HG02885 (cell line): ENCODE measurements around the gene H2BK1.

Experiments
- ATAC-seq: cut with Tn5 transposase; IDR thresholded peaks from one replicate; pipeline ENCODE4 v1.9.1; 2021; ENCODE audit warnings: mild to moderate bottlenecking; ENCODE audit not compliant: unreplicated experiment, poor library complexity

Gene H2BK1

GRCh38 chr7:151207804-151208203, 2.5 kb downstream of the H2BK1 start:
- ATAC-seq = no peak

GRCh38 chr7:151207315-151207714, 3.0 kb downstream of the H2BK1 start:
- ATAC-seq = no peak

GRCh38 chr7:151206914-151207313, 3.4 kb downstream of the H2BK1 start:
- no peak for ATAC-seq

DNA sequence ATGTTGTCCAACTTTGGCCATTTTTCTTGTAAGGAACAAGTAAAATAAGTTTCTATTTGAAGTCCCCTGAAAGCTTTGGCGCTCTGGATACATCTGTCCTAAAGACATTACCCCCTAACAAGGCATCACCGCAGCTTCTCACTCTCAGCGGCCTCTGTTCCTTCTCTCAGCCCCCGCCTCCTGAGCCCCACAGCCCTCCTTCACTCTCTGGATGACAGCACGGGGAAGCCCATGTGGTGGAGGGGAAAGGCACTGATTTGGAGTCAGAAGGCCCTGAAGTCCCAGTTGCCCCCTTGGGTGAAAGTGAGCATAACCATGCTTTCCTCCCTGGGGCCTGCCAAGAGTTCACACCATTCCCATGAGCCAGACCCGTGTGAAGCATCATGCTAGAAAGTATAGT, 4.6 kb downstream of the H2BK1 start:
- ATAC-seq = no peak

DNA sequence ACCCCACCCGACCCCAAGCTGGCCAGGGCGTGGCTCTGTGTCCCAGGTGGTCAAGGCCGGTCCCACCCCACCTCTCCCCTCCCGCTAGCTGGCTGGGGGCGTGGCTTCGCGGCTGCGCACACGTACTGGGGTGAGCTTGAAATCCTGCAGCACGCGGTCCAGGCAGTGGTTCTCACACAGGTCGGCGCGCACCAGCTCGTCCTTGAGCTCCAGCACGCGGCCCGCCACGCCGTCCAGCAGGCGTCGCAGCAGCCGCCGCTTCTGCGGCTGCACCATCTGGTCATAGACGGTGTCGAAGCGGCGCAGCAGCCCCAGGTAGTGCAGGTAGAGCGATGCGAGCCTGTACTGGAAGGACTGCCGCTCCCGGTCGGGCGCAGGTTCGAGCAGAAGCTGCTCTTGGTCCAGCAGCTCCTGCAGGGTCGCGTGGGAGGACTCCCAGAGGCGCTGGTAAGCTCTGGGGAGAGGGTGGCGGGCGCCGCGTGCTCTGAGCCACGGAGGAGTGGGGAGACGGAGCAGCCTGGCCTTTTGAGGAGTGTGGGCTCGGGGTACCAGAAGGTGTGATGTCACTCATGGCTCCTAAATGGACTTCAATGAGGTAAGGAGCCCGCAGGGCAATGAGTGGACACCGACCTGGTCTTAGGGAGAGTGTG, 5.8 kb downstream of the H2BK1 start:
- ATAC-seq = no peak

DNA sequence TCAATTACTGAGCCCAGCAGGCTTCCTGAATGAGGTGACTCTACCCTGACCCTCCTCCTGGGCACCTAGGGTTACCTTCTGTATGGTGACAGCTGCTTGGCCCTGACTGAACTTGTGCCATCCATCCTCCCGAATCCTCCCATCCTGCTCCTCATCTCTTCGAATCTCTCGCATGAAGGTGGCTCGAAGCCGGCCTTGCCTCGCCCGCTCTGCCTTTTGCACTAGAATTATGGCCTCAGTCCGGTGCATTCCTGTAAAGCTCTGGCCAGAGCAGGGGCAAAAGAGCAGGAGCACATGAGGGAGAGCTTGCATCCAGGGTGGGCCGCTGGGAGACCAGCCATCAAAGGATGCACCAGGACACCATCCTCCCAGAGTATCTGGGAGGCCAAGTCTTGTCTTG, 7.5 kb downstream of the H2BK1 start:
- ATAC-seq = no peak

DNA sequence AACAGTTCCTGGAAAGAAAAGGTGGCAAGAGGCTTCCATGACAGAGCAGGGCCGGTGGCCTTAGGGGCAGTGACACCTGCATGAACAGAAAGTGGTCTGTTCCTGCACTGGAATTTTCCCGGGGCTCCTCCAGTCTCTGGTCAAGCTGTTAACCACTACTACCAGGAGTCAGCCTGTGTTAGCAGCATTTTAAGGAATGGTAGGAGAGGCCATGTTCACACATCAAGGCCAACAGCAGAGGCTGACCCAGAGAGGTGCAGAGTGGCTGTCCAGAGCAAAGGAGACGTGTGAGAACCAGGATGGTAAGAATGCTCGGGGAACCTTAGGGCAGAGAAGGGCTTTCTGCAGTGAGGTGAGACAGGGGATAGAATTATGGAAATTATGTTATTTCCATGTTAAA, 8.5 kb downstream of the H2BK1 start:
- ATAC-seq = no peak

DNA sequence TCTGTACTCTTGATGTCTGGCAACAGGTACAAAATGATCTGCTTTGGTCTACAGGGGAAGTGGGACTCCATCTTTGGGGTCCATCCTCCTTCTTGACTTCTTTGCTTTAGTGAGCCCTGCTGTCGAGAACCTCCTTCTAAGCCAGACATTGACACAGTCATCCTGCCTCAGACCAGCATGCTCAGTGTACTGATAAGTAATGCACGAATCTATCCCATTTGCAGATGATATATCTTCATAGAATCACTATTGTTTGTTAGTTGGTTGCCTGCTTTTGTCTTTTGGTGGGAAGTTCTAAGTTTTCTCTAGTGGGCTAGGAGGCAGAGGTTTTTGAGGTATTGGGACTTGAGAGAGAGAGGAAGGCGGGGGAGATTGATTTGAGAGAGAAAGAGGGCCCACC, 8.9 kb downstream of the H2BK1 start:
- ATAC-seq = no peak

DNA sequence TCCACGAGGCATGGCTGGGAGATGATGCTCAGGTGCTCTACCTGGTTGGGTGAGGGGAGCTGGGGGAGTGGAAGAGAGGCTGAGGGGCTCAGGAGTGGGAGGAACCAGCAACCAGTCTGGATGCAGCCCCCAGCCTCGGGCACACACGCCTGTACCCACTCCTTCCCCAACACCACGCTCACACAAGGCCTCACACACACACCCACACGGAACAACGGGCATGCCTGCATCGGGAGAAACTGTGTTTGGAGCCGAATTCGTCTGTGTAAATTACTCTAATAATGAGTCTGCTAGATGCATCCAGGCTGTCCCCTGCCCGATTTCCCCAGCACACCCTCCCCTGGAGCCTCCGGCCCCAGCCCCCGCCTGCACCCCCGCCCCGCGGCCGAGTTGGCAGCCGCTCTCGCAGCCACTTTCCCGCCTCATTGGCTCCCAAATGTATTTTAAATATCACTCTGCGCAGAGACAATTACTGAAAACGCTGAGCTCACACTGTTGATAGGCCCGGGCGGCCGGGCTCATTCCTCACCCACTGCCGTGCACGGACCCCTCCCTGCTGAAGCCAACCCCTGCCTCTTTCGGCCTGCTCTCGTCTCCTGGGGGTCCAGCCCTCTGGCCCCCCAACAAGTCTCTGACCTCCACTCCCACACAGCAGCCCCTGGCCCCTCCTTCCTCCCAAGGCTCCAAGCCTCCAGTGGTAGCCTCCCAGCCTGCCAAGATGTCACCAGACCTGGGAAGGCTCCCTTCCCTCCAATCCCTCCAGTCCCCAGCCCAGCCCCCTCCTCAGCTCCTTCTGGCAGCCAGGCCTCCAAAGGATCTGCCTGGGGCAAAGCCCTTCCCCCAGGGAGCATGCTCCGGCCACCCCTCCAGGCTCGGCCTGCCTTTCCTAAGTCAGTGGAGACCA, 11.1 kb downstream of the H2BK1 start:
- no peak for ATAC-seq

DNA sequence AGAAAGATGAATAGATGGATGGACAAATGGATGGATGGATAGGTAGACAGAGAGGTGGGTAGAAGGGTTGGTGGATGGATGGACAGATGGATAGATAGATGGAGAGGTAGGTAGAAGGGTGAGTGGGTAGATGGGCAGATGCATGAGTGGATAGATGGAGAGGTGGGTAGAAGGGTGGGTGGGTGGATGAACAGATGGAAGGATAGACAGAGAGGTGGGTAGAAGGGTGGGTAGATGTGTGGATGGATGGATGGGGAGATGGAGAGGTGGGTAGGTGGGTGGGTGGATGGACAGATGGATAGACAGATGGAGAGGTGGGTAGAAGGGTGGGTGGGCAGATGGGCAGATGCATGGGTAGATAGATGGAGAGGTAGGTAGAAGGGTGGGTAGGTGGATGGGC, 12.4 kb downstream of the H2BK1 start:
- no peak for ATAC-seq

DNA sequence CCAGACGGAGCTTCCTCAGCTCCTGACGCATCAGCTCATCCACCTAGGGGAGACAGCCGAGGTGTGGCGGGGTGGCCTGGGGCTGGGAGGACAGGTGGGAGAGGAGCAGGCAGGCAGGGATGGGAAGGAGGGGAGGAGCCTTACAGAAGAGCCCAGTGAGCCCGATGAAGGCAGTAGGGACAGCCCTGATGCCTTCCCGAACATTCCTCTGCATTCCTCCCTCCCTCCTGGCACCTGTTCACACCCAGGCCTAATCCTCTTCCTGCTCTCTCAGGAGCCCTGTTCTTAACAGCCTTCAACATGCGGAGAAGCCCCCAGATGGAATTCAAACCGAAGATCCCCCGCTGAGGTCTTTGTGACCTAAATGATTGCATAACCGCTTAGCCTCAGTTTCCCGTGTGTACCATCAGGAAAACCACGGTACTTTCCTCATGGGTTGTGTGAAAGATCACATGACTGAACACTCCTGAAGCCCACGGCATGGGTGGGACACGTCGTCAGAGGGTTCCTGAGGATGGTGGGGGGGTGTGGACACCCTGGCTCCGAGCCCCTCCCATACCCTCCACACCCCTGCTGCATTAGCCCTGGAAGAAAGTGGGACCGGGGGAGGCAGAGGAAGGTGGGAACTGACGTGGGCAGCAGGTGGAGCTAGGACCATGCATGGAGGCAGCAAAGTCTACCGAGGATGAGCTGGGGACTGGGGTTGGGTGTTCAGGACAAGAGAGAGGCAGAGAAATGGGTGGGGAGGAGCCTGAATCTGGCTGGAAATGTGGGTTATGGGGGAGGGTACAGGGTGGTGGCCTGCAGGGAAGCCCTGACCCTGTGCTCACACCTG, 14.5 kb downstream of the H2BK1 start:
- no peak for ATAC-seq

- ATAC-seq = no peak
Measured at GRCh38 chr7:151194188-151194587, 16.1 kb downstream of the H2BK1 start.

GRCh38 chr7:151193203-151193978, 16.9 kb downstream of the H2BK1 start:
- no peak for ATAC-seq

- ATAC-seq = no peak
Measured at GRCh38 chr7:151192002-151192539, 18.2 kb downstream of the H2BK1 start.

GRCh38 chr7:151191544-151191943, 18.7 kb downstream of the H2BK1 start:
- ATAC-seq = no peak

- ATAC-seq = no peak
Measured at GRCh38 chr7:151189038-151189437, 21.2 kb downstream of the H2BK1 start.

GRCh38 chr7:151188252-151188542, 22.1 kb downstream of the H2BK1 start:
- ATAC-seq = no peak

- no peak for ATAC-seq
Measured at GRCh38 chr7:151187409-151188251, 22.7 kb downstream of the H2BK1 start.
